ENCODE results near the gene PKNOX2.

DNA sequence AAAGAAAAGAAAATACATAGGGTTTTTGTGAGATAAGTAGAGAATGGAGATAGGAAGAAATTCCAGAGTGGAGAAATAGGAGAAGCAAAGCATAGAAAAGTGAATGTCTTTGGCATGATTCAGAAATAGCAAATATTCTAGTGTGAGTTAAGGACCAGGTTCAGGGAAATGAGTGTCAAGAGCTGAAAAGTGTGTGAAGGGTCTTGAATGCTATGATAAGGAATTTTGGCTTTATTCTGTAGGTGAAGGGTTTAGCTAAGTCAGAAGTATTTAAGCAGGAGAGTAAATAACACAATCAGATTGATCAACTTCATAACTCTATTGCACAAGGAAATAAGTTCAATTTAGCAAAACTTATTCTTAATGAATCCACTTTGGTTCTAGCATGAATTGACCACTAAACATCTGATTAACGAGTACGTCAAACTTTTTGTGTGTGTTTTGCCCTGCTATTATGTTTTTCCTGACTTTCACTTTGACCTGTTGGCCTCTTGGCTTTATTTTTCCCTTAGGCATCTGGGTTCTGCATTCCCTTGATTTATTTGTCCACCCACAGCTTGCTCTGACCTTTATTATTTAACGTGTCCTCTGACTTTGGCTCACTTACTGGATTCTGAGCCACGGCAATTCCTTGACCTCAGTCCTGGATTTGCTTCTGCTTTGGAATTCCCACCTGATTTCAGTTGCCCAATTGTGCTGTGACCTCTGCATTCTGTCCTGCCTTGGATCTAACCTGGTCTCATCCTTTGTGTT lies 41.2 kb upstream of the PKNOX2 start:
- TF ChIP-seq, protein P1, sequence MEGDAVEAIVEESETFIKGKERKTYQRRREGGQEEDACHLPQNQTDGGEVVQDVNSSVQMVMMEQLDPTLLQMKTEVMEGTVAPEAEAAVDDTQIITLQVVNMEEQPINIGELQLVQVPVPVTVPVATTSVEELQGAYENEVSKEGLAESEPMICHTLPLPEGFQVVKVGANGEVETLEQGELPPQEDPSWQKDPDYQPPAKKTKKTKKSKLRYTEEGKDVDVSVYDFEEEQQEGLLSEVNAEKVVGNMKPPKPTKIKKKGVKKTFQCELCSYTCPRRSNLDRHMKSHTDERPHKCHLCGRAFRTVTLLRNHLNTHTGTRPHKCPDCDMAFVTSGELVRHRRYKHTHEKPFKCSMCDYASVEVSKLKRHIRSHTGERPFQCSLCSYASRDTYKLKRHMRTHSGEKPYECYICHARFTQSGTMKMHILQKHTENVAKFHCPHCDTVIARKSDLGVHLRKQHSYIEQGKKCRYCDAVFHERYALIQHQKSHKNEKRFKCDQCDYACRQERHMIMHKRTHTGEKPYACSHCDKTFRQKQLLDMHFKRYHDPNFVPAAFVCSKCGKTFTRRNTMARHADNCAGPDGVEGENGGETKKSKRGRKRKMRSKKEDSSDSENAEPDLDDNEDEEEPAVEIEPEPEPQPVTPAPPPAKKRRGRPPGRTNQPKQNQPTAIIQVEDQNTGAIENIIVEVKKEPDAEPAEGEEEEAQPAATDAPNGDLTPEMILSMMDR (IDR thresholded peaks at IDR 0.05; ENCODE audit: control extremely low read depth in 1 of 3, insufficient read depth in 1 of 3, low read depth in 1 of 3, low read length in 3 of 3), result no peak
- no peak for TF ChIP-seq POLR2A (IDR thresholded peaks at IDR 0.05; ENCODE audit: control extremely low read depth in 1 of 2, low read depth in 2 of 2, low read length in 2 of 2)
- no peak for TF ChIP-seq POLR2AphosphoS5 (IDR thresholded peaks at IDR 0.05; ENCODE audit: low read depth, low read length)
- no peak for TF ChIP-seq EZH2 (IDR thresholded peaks at IDR 0.05; ENCODE audit: low read depth, low read length, severe bottlenecking)
- no peak for TF ChIP-seq KDM5A (IDR thresholded peaks at IDR 0.05; ENCODE audit: low read length)
- no peak for TF ChIP-seq MAX (IDR thresholded peaks at IDR 0.05)
- TF ChIP-seq SP1 (IDR thresholded peaks at IDR 0.05; ENCODE audit: low read depth, low read length), result no peak
- no peak for TF ChIP-seq SRF (IDR thresholded peaks at IDR 0.05; ENCODE audit: low read depth, low read length)
- TF ChIP-seq PHF8 (conservative IDR thresholded peaks at IDR 0.05; ENCODE audit: low read depth, low read length), result no peak
- TF ChIP-seq CEBPB (IDR thresholded peaks at IDR 0.05; ENCODE audit: low read depth, low read length), result no peak
- no peak for TF ChIP-seq TAF1 (IDR thresholded peaks at IDR 0.05; ENCODE audit: low read depth, low read length)
- no peak for TF ChIP-seq SIN3A (conservative IDR thresholded peaks at IDR 0.05 in 1 of 2, IDR thresholded peaks at IDR 0.05 in 1 of 2; ENCODE audit: low read depth in 1 of 2, low read length in 2 of 2)

Data from H1 (cell line).